Activated CD4-positive, alpha-beta T cell treated with anti-CD3 and anti-CD28 coated beads, Interleukin-10, Interleukin-2, amounts not matched to agents 100 ng/mL and 50 ng/mL, durations not matched to agents 16 hours and 8 hours (primary cell): ENCODE results near the gene RUBCNL.
A peak's percentile ranks its signal among the peaks of the same experiment; 100 is the strongest.
"Not testable (repeated sequence)": the region's sequence is repeated elsewhere in the genome, so short reads cannot be mapped to it uniquely, and the experiment has no call there.

Source experiments
- DNase-seq: peaks from one replicate; pipeline ENCODE4 v3.0.0-alpha.2; 2020

The RUBCNL gene

GRCh38 chr13:46387064-46387851 lies at the start of gene RUBCNL:
Gene RUBCNL, minus strand, starts transcription at chr13:46387252. Its CDS starts 14,777 bp downstream, at chr13:46372475.
- DNase-seq, result peak; percentile 45

- not testable (repeated sequence) for DNase-seq
Measured at GRCh38 chr13:46429558-46429957, 42.5 kb upstream of the RUBCNL start.

- DNase-seq, result no peak
Measured at GRCh38 chr13:46405457-46405856, 18.4 kb upstream of the RUBCNL start.

- DNase-seq, result no peak
Measured at GRCh38 chr13:46404733-46405100, 17.7 kb upstream of the RUBCNL start.

- DNase-seq, result peak; percentile 37
Measured at GRCh38 chr13:46403851-46404732, 17.0 kb upstream of the RUBCNL start.

- DNase-seq, result no peak
Measured at GRCh38 chr13:46402178-46402577, 15.1 kb upstream of the RUBCNL start.

- no peak for DNase-seq
Measured at GRCh38 chr13:46401432-46401831, 14.4 kb upstream of the RUBCNL start.

- no peak for DNase-seq
Measured at GRCh38 chr13:46396341-46396740, 9.3 kb upstream of the RUBCNL start.

- DNase-seq, result peak; percentile 53
Measured at GRCh38 chr13:46392967-46393366, 5.9 kb upstream of the RUBCNL start.

- DNase-seq, result peak; percentile 24
Measured at GRCh38 chr13:46389457-46390451, 2.7 kb upstream of the RUBCNL start.

GRCh38 chr13:46388846-46389245 lies 1.8 kb upstream of the RUBCNL start:
- DNase-seq, result no peak

- no peak for DNase-seq
Measured at GRCh38 chr13:46388308-46388707, 1.3 kb upstream of the RUBCNL start.

GRCh38 chr13:46386392-46387063 lies 524 bp downstream of the RUBCNL start:
- DNase-seq, result no peak

GRCh38 chr13:46385946-46386345 lies 1.1 kb downstream of the RUBCNL start:
- no peak for DNase-seq

- no peak for DNase-seq
Measured at GRCh38 chr13:46383383-46383782, 3.7 kb downstream of the RUBCNL start.

GRCh38 chr13:46382224-46382623 lies 4.8 kb downstream of the RUBCNL start:
- no peak for DNase-seq

GRCh38 chr13:46380242-46380641 lies 6.8 kb downstream of the RUBCNL start:
- DNase-seq, result no peak

- no peak for DNase-seq
Measured at GRCh38 chr13:46379611-46380010, 7.4 kb downstream of the RUBCNL start.

GRCh38 chr13:46378411-46378810 lies 8.6 kb downstream of the RUBCNL start:
- no peak for DNase-seq

- no peak for DNase-seq
Measured at GRCh38 chr13:46377554-46377953, 9.5 kb downstream of the RUBCNL start.

- DNase-seq, result no peak
Measured at GRCh38 chr13:46374710-46375109, 12.3 kb downstream of the RUBCNL start.

- DNase-seq, result no peak
Measured at GRCh38 chr13:46373623-46374022, 13.4 kb downstream of the RUBCNL start.
